Neutrophil (primary cell): ENCODE data around the gene CHRNA9.

Source experiments
- H3K27ac ChIP-seq: fragments of 200-600 bp; sonication (generic); 2 replicates; pipeline ENCODE4 v1.5.1; 2016; ENCODE audit warnings: mild to moderate bottlenecking, moderate library complexity
- H3K27me3 ChIP-seq: fragments of 200-600 bp; sonication (generic); 2 replicates; pipeline ENCODE4 v1.6.0; 2016; ENCODE audit warnings: mild to moderate bottlenecking
- H3K36me3 ChIP-seq: fragments of 200-600 bp; sonication (generic); 2 replicates; pipeline ENCODE4 v1.5.1; 2017
- H3K4me1 ChIP-seq, 2 experiments: fragments of 200-600 bp in 1 of 2; sonication (generic) in 1 of 2; 1 replicate in 1 of 2; 2 replicates in 1 of 2; pipeline versions ENCODE4 v1.5.1 to v1.6.1; 2013 to 2016; ENCODE audit warnings: low read depth in 1 of 2, low read length in 1 of 2, mild to moderate bottlenecking in 1 of 2, moderate library complexity in 1 of 2; ENCODE audit not compliant: control insufficient read depth in 1 of 2, insufficient read depth in 1 of 2
- H3K4me3 ChIP-seq, 2 experiments: fragments of 200-600 bp in 1 of 2; sonication (generic) in 1 of 2; 1 replicate in 1 of 2; 2 replicates in 1 of 2; pipeline ENCODE4 v1.5.1; 2013 to 2016; ENCODE audit warnings: low read depth in 1 of 2, low read length in 1 of 2, mild to moderate bottlenecking in 1 of 2, moderate library complexity in 1 of 2
- H3K9me3 ChIP-seq: fragments of 200-600 bp; sonication (generic); 2 replicates; pipeline ENCODE4 v1.5.1; 2016
- CTCF ChIP-seq: fragments of 200-600 bp; sonication (generic); IDR thresholded peaks from 2 replicates; pipeline ENCODE4 v1.5.1; 2016; ENCODE audit warnings: antibody characterized with exemption

CHRNA9 gene

GRCh38 chr4:40357738-40358137 is 22.6 kb downstream of the CHRNA9 start:
- H3K27ac ChIP-seq, result no peak overlapping the region
- no peaks in the 10 kb centered on the region for H3K4me1 ChIP-seq
- no peak overlapping the region for H3K4me3 ChIP-seq
- H3K9me3 ChIP-seq, result no peaks in the 10 kb centered on the region
- no peak for TF ChIP-seq CTCF
- no peaks in the 10 kb centered on the region for H3K27me3 ChIP-seq
- no peaks in the 10 kb centered on the region for H3K36me3 ChIP-seq

- no peaks in the 10 kb centered on the region for H3K27me3 ChIP-seq
- H3K36me3 ChIP-seq, result no peaks in the 10 kb centered on the region
- H3K4me3 ChIP-seq, result no peak overlapping the region
- no peak for TF ChIP-seq CTCF
- no peaks in the 10 kb centered on the region for H3K9me3 ChIP-seq
- no peak overlapping the region for H3K27ac ChIP-seq
- H3K4me1 ChIP-seq, result no peaks in the 10 kb centered on the region
These were observed 26.2 kb downstream of the CHRNA9 start for GRCh38 chr4:40361338-40361737.

- Histone ChIP-seq H3K36me3 (no peaks in the 10 kb centered on the region), H3K4me3 (no peak overlapping the region), H3K27ac (no peak overlapping the region), H3K9me3 (no peaks in the 10 kb centered on the region), H3K27me3 (no peaks in the 10 kb centered on the region), H3K4me1 (no peaks in the 10 kb centered on the region)
- no peak for TF ChIP-seq CTCF
These were observed 28.3 kb downstream of the CHRNA9 start for GRCh38 chr4:40363382-40363920.

GRCh38 chr4:40363945-40364344 is 28.8 kb downstream of the CHRNA9 start:
- no peaks in the 10 kb centered on the region for H3K4me1 ChIP-seq
- H3K27me3 ChIP-seq, result no peaks in the 10 kb centered on the region
- no peak overlapping the region for H3K27ac ChIP-seq
- no peak overlapping the region for H3K4me3 ChIP-seq
- no peaks in the 10 kb centered on the region for H3K9me3 ChIP-seq
- TF ChIP-seq CTCF, result no peak
- H3K36me3 ChIP-seq, result no peaks in the 10 kb centered on the region

GRCh38 chr4:40365766-40366165 is 30.6 kb downstream of the CHRNA9 start:
- no peak for TF ChIP-seq CTCF
- no peak overlapping the region for H3K27ac ChIP-seq
- no peaks in the 10 kb centered on the region for H3K9me3 ChIP-seq
- no peaks in the 10 kb centered on the region for H3K27me3 ChIP-seq
- no peaks in the 10 kb centered on the region for H3K36me3 ChIP-seq
- no peak overlapping the region for H3K4me3 ChIP-seq
- H3K4me1 ChIP-seq, result no peaks in the 10 kb centered on the region

GRCh38 chr4:40367451-40367850 is 32.3 kb downstream of the CHRNA9 start:
- no peak for TF ChIP-seq CTCF
- no peak overlapping the region for H3K27ac ChIP-seq
- H3K4me1 ChIP-seq, result no peaks in the 10 kb centered on the region
- H3K27me3 ChIP-seq, result no peaks in the 10 kb centered on the region
- no peaks in the 10 kb centered on the region for H3K36me3 ChIP-seq
- no peak overlapping the region for H3K4me3 ChIP-seq
- no peaks in the 10 kb centered on the region for H3K9me3 ChIP-seq
